Neuron (in vitro differentiated cells): ENCODE results near the gene RFC4.

Experiments used
- H2AFZ ChIP-seq: one replicate; pipeline ENCODE4 v1.6.1; 2013; ENCODE audit warnings: low read depth, mild to moderate bottlenecking, inconsistent platforms, low read length, moderate library complexity
- H3K27me3 ChIP-seq: one replicate; pipeline ENCODE4 v1.6.1; 2013; ENCODE audit warnings: low read length; ENCODE audit not compliant: insufficient read depth
- H3K36me3 ChIP-seq: one replicate; pipeline ENCODE4 v1.6.1; 2013; ENCODE audit warnings: low read length; ENCODE audit not compliant: insufficient read depth
- H3K4me1 ChIP-seq: one replicate; pipeline ENCODE4 v1.6.1; 2013; ENCODE audit warnings: low read length; ENCODE audit not compliant: insufficient read depth
- H3K4me3 ChIP-seq: 2 replicates; pipeline ENCODE4 v1.5.1; 2013; ENCODE audit warnings: mild to moderate bottlenecking, low read length, moderate library complexity
- H3K9me3 ChIP-seq: one replicate; pipeline ENCODE4 v1.6.1; 2013; ENCODE audit warnings: low read length

Gene RFC4

GRCh38 chr3:186743666-186744065, 62.6 kb downstream of the RFC4 start:
- H3K4me3 ChIP-seq: no peak overlapping the region
- H2AFZ ChIP-seq: no peak overlapping the region
- no peaks in the 10 kb centered on the region for H3K27me3 ChIP-seq
- H3K4me1 ChIP-seq: no peaks in the 10 kb centered on the region
- no peaks in the 10 kb centered on the region for H3K36me3 ChIP-seq
- H3K9me3 ChIP-seq: no peaks in the 10 kb centered on the region

GRCh38 chr3:186742618-186743380, 63.5 kb downstream of the RFC4 start:
- H3K4me1 ChIP-seq: no peaks in the 10 kb centered on the region
- no peak overlapping the region for H2AFZ ChIP-seq
- H3K4me3 ChIP-seq: no peak overlapping the region
- H3K9me3 ChIP-seq: no peaks in the 10 kb centered on the region
- no peaks in the 10 kb centered on the region for H3K27me3 ChIP-seq
- no peaks in the 10 kb centered on the region for H3K36me3 ChIP-seq
